HEK293 (cell line): ENCODE measurements around the gene LRRC27.

Experiments used
- CTCF ChIA-PET: fragments of 350-600 bp; formaldehyde crosslinking; extraction: SDS; loops from one replicate; lab custom pipeline; 2021; ENCODE audit warnings: antibody characterized with exemption; lab: Yijun Ruan, JAX
- POLR2A ChIA-PET: fragments of 300-600 bp; formaldehyde crosslinking; extraction: SDS; loops from one replicate; lab custom pipeline; 2020; ENCODE audit warnings: antibody characterized with exemption, inconsistent platforms; lab: Yijun Ruan, JAX
- H3K27ac ChIP-seq: fragments of 200-500 bp; sonication (Bioruptor generic); 2 replicates; pipeline ENCODE4 v1.5.1; 2014; ENCODE audit warnings: low read depth, low read length, control low read depth, inconsistent platforms; ENCODE audit errors: extremely low read depth
- H3K36me3 ChIP-seq, 2 experiments: fragments of 200-500 bp in 1 of 2; sonication (Bioruptor generic) in 1 of 2; 1 replicate in 1 of 2; 2 replicates in 1 of 2; pipeline ENCODE4 v1.5.1; 2014 to 2017; ENCODE audit warnings: inconsistent platforms in 2 of 2, low read length in 2 of 2; ENCODE audit not compliant: control insufficient read depth in 2 of 2, insufficient read depth in 1 of 2
- H3K4me1 ChIP-seq: fragments of 200-500 bp; sonication (Bioruptor generic); 2 replicates; pipeline ENCODE4 v1.5.1; 2014; ENCODE audit warnings: mild to moderate bottlenecking, low read length, inconsistent platforms; ENCODE audit not compliant: control insufficient read depth, insufficient read depth
- H3K4me3 ChIP-seq: 2 replicates; pipeline ENCODE4 v1.5.1; 2011; ENCODE audit warnings: low read depth, mild to moderate bottlenecking, control low read depth, low read length, moderate library complexity
- H3K9me3 ChIP-seq: fragments of 200-500 bp; sonication (Bioruptor generic); 2 replicates; pipeline ENCODE4 v1.5.1; 2014; ENCODE audit warnings: low read depth, low read length, inconsistent platforms; ENCODE audit not compliant: control insufficient read depth, insufficient read depth
- KLF10 ChIP-seq: fragments of 450-650 bp; IDR thresholded peaks from 2 replicates; pipeline ENCODE4 v1.5.1; 2018; ENCODE audit warnings: missing biosample characterization, mild to moderate bottlenecking, missing genetic modification characterization
- REPIN1 ChIP-seq: fragments of 450-650 bp; formaldehyde crosslinking; IDR thresholded peaks from 2 replicates; pipeline ENCODE4 v1.5.1; 2017; ENCODE audit warnings: missing biosample characterization, missing genetic modification characterization, low read depth
- ZBTB17 ChIP-seq: fragments of 450-650 bp; formaldehyde crosslinking; IDR thresholded peaks from 2 replicates; pipeline ENCODE4 v1.5.1; 2016; ENCODE audit warnings: missing biosample characterization, missing genetic modification characterization
- ZBTB21 ChIP-seq: fragments of 450-650 bp; formaldehyde crosslinking; IDR thresholded peaks from 2 replicates; pipeline ENCODE4 v1.5.1; 2017; ENCODE audit warnings: missing biosample characterization, missing genetic modification characterization
- ZBTB48 ChIP-seq: fragments of 450-650 bp; formaldehyde crosslinking; IDR thresholded peaks from 2 replicates; pipeline ENCODE4 v1.5.1; 2016; ENCODE audit warnings: missing biosample characterization, missing genetic modification characterization
- ZFP37 ChIP-seq: fragments of 450-650 bp; formaldehyde crosslinking; IDR thresholded peaks from 2 replicates; pipeline ENCODE4 v1.5.1; 2016; ENCODE audit warnings: missing biosample characterization, missing genetic modification characterization
- ZNF132 ChIP-seq: fragments of 450-650 bp; formaldehyde crosslinking; IDR thresholded peaks from 2 replicates; pipeline ENCODE4 v1.5.1; 2017; ENCODE audit warnings: missing biosample characterization, missing genetic modification characterization, borderline replicate concordance
- ZNF157 ChIP-seq: fragments of 450-650 bp; formaldehyde crosslinking; IDR thresholded peaks from 2 replicates; pipeline ENCODE4 v1.5.1; 2016; ENCODE audit warnings: missing biosample characterization, missing genetic modification characterization
- ZNF19 ChIP-seq: fragments of 450-650 bp; formaldehyde crosslinking; IDR thresholded peaks from 2 replicates; pipeline ENCODE4; 2016; ENCODE audit warnings: missing biosample characterization, missing genetic modification characterization, low read depth
- ZNF292 ChIP-seq: fragments of 450-650 bp; formaldehyde crosslinking; IDR thresholded peaks from 2 replicates; pipeline ENCODE4 v1.5.1; 2016; ENCODE audit warnings: low read depth, missing biosample characterization, missing genetic modification characterization, borderline replicate concordance
- ZNF354C ChIP-seq: fragments of 450-650 bp; formaldehyde crosslinking; IDR thresholded peaks from 2 replicates; pipeline ENCODE4 v1.5.1; 2016; ENCODE audit warnings: missing biosample characterization, missing genetic modification characterization, low read depth, borderline replicate concordance
- ZNF549 ChIP-seq: fragments of 450-650 bp; IDR thresholded peaks from 2 replicates; pipeline ENCODE4 v1.5.1; 2018; ENCODE audit warnings: missing biosample characterization, missing genetic modification characterization, mild to moderate bottlenecking, inconsistent platforms, moderate library complexity
- ZNF654 ChIP-seq: fragments of 450-650 bp; formaldehyde crosslinking; IDR thresholded peaks from 2 replicates; pipeline ENCODE4 v1.5.1; 2016; ENCODE audit warnings: low read depth, missing biosample characterization, missing genetic modification characterization
- ZNF701 ChIP-seq: fragments of 450-650 bp; formaldehyde crosslinking; IDR thresholded peaks from 2 replicates; pipeline ENCODE4 v1.5.1; 2016; ENCODE audit warnings: missing biosample characterization, missing genetic modification characterization
- ZNF830 ChIP-seq: fragments of 450-650 bp; IDR thresholded peaks from 2 replicates; pipeline ENCODE4 v1.5.0; 2018; ENCODE audit warnings: missing biosample characterization, missing genetic modification characterization, low read depth, mild to moderate bottlenecking, moderate library complexity
- TF ChIP-seq, protein P1 (sequence below): fragments of 450-650 bp; formaldehyde crosslinking; IDR thresholded peaks from 2 replicates; pipeline ENCODE4 v1.5.1; 2016; ENCODE audit warnings: missing biosample characterization, missing genetic modification characterization, borderline replicate concordance
- TF ChIP-seq, protein P2 (sequence below): fragments of 450-650 bp; formaldehyde crosslinking; IDR thresholded peaks from 2 replicates; pipeline ENCODE4 v1.5.1; 2016; ENCODE audit warnings: missing biosample characterization, missing genetic modification characterization
- TF ChIP-seq, protein P3 (sequence below): fragments of 450-650 bp; formaldehyde crosslinking; IDR thresholded peaks from 2 replicates; pipeline ENCODE4 v1.5.1; 2016; ENCODE audit warnings: missing biosample characterization, missing genetic modification characterization
- TF ChIP-seq, protein P4 (sequence below): fragments of 450-650 bp; formaldehyde crosslinking; IDR thresholded peaks from 2 replicates; pipeline ENCODE4 v1.5.1; 2016; ENCODE audit warnings: missing biosample characterization, missing genetic modification characterization

Gene LRRC27

DNA sequence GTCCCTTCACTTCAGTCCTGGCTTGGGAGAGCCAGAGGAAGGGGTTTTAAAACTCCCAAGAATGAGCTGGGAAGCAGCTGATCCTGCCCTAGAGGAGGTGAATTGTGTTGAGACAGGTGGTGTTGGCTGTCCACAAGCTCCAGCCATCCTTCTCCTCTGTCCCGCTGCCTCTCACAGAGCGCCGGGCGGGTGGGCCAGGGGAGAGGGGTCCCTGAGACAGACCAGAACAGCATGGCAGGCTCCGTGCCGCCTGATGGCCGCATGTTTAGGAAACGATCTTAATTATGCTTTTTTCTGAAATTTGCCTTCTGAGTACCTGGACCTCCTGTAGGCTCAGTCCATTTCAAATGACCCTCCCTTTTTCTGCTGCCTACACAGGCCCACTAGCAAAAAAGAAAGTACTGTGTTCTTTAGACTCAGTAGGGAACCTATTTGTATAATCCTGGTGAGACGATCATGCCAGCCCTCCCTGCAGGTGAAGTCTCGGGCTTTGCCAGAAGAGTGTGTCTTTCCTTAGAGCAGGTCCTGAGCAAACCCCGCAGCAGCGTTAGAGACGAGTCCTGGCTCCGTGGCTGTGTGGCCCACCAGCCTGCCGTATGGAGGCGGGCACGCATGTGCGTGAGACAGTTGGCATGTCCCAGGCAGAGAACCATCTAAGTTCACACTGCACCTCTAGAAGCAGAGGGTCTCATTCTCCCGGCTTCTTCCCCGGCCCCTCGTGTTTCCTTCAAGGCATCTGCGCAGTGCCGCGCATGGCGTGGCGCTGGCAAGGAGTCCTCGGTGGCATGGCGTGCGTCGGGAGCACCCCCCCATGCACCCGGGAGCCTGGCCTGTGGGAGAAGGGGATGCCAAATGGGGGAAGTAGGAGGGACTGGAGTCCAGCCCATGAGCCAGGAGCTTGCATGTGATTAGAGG is 38.7 kb downstream of the LRRC27 start (continued):
- TF ChIP-seq, protein P1, sequence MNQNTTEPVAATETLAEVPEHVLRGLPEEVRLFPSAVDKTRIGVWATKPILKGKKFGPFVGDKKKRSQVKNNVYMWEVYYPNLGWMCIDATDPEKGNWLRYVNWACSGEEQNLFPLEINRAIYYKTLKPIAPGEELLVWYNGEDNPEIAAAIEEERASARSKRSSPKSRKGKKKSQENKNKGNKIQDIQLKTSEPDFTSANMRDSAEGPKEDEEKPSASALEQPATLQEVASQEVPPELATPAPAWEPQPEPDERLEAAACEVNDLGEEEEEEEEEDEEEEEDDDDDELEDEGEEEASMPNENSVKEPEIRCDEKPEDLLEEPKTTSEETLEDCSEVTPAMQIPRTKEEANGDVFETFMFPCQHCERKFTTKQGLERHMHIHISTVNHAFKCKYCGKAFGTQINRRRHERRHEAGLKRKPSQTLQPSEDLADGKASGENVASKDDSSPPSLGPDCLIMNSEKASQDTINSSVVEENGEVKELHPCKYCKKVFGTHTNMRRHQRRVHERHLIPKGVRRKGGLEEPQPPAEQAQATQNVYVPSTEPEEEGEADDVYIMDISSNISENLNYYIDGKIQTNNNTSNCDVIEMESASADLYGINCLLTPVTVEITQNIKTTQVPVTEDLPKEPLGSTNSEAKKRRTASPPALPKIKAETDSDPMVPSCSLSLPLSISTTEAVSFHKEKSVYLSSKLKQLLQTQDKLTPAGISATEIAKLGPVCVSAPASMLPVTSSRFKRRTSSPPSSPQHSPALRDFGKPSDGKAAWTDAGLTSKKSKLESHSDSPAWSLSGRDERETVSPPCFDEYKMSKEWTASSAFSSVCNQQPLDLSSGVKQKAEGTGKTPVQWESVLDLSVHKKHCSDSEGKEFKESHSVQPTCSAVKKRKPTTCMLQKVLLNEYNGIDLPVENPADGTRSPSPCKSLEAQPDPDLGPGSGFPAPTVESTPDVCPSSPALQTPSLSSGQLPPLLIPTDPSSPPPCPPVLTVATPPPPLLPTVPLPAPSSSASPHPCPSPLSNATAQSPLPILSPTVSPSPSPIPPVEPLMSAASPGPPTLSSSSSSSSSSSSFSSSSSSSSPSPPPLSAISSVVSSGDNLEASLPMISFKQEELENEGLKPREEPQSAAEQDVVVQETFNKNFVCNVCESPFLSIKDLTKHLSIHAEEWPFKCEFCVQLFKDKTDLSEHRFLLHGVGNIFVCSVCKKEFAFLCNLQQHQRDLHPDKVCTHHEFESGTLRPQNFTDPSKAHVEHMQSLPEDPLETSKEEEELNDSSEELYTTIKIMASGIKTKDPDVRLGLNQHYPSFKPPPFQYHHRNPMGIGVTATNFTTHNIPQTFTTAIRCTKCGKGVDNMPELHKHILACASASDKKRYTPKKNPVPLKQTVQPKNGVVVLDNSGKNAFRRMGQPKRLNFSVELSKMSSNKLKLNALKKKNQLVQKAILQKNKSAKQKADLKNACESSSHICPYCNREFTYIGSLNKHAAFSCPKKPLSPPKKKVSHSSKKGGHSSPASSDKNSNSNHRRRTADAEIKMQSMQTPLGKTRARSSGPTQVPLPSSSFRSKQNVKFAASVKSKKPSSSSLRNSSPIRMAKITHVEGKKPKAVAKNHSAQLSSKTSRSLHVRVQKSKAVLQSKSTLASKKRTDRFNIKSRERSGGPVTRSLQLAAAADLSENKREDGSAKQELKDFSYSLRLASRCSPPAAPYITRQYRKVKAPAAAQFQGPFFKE (tag by site-specific recombination) = no peak
- TF ChIP-seq ZNF701 (no peak), ZBTB21 (tag by site-specific recombination) (no peak), KLF10 (tag by site-specific recombination) (no peak), ZNF830 (tag by site-specific recombination) (no peak), ZNF19 (tag by site-specific recombination) (no peak), ZNF549 (no peak), ZNF654 (tag by site-specific recombination) (no peak), ZFP37 (tag by site-specific recombination) (no peak), ZNF132 (tag by site-specific recombination) (no peak), ZBTB48 (tag by site-specific recombination) (no peak)
- TF ChIP-seq, protein P2, sequence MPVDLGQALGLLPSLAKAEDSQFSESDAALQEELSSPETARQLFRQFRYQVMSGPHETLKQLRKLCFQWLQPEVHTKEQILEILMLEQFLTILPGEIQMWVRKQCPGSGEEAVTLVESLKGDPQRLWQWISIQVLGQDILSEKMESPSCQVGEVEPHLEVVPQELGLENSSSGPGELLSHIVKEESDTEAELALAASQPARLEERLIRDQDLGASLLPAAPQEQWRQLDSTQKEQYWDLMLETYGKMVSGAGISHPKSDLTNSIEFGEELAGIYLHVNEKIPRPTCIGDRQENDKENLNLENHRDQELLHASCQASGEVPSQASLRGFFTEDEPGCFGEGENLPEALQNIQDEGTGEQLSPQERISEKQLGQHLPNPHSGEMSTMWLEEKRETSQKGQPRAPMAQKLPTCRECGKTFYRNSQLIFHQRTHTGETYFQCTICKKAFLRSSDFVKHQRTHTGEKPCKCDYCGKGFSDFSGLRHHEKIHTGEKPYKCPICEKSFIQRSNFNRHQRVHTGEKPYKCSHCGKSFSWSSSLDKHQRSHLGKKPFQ (tag by site-specific recombination) = no peak

DNA sequence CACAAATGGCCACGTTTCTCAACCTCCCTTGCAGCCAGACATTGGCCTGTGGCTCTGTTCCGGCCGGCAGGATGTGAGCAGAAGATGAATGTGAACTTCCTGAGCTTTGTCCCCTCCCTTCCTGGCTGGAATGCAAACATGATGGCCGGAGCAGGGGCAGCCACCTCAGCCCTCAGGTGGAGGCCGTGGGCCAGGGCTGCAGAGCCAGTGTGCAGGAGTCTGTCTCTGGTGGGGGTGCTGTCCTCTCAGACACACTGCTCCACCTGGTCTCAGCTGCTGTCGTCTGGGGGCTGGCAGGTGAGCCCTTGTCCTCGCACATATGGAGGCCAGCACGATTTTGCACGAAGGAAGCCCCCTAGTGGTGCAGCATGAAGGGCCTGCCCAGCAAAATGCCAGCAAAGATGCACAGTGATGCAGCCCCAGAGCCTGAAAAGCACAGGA is 39.7 kb downstream of the LRRC27 start:
- Histone ChIP-seq H3K4me1 (no peaks in the 10 kb centered on the region), H3K4me3 (no peak overlapping the region), H3K9me3 (no peaks in the 10 kb centered on the region), H3K36me3 (no peaks in the 10 kb centered on the region), H3K27ac (no peak overlapping the region)
- ChIA-PET POLR2A (no interaction called here), CTCF (interaction anchor here (0.6 to 2.2 kb wide), 2 partner anchors 11 to 210 kb away, joined by 3 to 10 read pairs; no protein-coding TSS in a partner anchor)
- TF ChIP-seq, protein P3, sequence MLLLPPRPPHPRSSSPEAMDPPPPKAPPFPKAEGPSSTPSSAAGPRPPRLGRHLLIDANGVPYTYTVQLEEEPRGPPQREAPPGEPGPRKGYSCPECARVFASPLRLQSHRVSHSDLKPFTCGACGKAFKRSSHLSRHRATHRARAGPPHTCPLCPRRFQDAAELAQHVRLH (tag by site-specific recombination) = peak; percentile 44; the same call in 1 of the 2 replicates
- TF ChIP-seq ZNF292 (tag by site-specific recombination) = no peak
- TF ChIP-seq ZBTB17 = no peak
- TF ChIP-seq ZNF354C (tag by site-specific recombination) = no peak
- TF ChIP-seq, protein P4, sequence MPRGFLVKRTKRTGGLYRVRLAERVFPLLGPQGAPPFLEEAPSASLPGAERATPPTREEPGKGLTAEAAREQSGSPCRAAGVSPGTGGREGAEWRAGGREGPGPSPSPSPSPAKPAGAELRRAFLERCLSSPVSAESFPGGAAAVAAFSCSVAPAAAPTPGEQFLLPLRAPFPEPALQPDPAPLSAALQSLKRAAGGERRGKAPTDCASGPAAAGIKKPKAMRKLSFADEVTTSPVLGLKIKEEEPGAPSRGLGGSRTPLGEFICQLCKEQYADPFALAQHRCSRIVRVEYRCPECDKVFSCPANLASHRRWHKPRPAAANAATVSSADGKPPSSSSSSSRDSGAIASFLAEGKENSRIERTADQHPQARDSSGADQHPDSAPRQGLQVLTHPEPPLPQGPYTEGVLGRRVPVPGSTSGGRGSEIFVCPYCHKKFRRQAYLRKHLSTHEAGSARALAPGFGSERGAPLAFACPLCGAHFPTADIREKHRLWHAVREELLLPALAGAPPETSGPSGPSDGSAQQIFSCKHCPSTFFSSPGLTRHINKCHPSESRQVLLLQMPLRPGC (tag by site-specific recombination) = no peak
- no peak for TF ChIP-seq REPIN1
- no peak for TF ChIP-seq ZNF157 (tag by site-specific recombination)
